Putamen (tissue), 1 donor: ENCODE measurements around the gene TNFRSF12A.
A peak's percentile ranks its signal among the peaks of the same experiment; 100 is the strongest.

ENCODE experiments used
- DNase-seq: peaks from one replicate; pipeline ENCODE4 v3.0.0-alpha.2; 2016; ENCODE audit warnings: low spot score

Gene TNFRSF12A, protein sequence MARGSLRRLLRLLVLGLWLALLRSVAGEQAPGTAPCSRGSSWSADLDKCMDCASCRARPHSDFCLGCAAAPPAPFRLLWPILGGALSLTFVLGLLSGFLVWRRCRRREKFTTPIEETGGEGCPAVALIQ

DNA sequence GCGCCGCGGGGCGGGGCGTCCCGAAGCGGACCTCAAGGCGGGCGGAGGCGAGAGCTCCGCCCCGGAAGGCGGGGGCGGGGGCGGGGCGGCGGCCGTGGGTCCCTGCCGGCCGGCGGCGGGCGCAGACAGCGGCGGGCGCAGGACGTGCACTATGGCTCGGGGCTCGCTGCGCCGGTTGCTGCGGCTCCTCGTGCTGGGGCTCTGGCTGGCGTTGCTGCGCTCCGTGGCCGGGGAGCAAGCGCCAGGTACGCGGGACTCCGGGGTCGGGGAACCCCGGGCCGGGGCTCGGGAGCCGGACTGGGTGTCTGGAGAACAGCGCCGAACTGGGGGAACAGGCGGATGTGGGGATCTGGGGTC is at the start of gene TNFRSF12A:
TNFRSF12A (plus strand) TSS at position 122 of the 357 bp plus-strand sequence; CDS start at position 152, 30 bp downstream.
- no peak for DNase-seq

DNA sequence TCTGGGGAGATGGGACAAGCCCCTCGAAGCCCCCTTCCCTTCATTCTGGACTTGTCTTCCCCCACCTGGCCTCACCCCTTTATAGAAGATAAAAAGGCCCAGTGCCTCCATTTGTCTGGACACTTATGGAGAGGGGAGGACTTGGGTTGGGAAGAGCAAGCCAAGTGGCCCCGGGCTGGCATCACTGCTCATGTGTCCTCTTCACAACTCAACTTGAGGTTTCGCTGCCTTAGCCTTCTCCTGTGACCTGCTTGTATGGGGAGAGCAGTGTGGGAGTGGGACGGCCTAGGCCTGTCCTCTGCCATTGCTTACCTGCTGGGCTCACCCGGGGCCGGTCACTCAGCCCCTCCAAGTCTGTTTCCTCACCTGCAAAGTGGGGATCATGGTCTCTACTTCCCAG is 49.6 kb upstream of the TNFRSF12A start:
- DNase-seq: no peak

DNA sequence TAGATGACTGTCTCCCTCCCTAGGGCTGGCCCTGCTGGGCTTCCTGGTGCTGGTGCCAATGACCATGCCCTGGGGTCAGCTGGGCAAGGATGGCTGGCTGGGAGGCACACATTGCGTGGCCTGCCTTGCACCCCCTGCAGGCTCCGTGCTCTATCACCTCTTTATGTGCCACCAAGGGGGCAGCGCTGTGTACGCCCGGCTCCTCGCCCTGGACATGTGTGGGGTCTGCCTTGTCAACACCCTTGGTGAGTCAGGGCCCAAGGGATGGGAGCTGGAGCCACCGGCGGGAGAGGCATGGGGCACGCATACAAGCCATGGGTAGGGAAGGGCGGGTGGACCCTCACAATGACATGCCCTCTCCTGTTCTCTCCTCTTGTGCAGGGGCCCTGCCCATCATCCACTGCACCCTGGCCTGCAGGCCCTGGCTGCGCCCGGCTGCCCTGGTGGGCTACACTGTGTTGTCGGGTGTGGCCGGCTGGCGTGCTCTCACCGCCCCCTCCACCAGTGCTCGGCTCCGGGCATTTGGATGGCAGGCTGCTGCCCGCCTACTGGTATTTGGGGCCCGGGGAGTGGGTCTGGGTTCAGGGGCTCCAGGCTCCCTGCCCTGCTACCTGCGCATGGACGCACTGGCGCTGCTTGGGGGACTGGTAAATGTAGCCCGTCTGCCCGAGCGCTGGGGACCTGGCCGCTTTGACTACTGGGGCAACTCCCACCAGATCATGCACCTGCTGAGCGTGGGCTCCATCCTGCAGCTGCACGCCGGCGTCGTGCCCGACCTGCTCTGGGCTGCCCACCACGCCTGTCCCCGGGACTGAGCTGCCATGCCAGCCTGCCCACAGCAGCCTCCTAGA is 48.8 kb upstream of the TNFRSF12A start:
- no peak for DNase-seq

DNA sequence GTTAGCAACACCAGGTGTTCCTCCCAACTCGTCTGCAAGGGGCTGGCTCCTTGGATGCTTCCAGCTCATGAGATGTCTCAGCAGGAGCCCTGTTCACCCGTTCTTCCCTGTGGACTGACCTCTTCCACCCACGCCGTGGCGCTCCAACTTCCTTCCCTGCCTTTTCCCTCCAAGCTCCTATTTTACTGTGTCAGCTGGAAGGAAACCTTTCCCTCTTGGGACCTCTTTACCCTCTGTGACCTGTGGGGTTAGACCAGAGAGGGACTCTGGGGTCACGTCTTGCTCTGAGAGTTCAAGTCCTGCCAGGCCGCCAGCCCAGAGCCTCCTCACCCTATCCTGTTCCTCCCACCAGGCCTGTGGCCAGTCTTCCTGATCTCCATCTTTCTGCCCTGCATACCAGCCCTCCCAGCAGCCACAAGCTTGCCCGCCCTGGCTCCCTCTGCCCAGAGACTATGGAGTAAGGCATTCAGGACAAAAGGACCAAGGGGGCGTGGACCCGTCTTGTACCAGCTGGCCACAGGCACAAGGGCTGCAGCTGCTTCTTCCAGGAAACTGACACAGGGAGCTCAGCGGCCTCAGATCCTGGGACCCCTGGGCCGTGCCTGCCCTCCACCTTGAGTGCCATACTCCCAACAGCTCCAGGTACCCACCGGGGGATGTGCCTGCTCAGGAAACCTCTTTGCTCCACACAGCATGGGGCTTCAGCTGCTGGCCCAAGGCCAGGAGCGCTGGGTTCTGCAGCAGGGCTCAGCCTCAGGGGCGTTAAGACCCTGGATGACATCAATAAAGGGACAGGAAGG is 48.0 kb upstream of the TNFRSF12A start:
- no peak for DNase-seq

DNA sequence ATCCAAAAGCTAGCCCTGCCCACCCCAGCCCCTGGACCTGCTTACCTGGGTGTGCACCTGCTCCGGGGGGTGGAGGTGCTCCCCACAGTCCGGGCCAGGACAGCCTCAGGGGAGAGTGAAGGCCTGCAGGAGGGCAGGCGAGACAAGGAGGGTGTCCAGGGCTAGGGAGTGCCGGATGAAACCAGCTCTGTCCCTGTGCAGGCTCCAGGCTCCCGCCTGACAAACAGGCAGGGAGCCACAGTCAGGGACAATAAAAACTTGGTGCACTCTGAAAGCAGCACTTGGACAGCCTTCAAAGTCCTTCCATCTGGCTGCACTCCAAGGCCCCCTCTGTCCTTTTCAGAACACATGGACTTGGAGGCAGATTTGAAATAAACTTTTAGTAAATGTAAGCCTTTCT is 47.1 kb upstream of the TNFRSF12A start:
- DNase-seq: peak; percentile 63

DNA sequence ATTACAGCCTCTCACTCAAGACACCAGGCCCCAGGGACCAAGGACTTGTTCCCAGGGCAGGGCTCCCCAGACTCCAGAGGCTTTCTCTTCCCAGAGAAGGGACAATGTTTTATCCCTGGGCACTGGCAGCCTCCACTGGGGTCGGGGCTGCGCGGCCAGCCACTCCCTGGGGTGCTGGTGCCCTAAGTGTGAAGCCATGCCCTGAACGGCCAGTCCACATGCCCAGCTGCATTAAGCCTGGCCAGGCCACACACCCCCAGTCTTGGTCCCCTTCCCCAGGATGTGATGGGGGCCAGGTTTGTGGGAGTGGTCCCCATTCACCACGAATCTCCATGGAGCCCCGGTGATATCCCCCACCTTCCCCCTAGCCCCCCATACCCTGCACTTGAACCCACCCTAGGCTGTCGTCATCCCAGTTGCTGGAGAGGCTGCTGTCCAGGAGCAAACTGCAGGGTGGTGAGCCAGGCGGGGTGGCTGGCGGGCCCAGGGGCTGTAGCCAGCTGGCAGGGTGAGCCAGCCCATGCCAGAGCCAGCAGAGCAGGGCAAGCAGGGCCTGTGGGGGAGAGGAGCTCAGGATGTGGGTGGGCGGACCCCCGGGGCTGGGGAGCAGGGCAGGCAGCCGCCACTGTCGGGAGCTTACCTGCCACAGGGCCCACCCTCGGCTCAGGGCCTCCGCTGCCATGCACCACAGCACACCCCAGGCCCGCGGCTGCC is 46.4 kb upstream of the TNFRSF12A start:
- DNase-seq: no peak

DNA sequence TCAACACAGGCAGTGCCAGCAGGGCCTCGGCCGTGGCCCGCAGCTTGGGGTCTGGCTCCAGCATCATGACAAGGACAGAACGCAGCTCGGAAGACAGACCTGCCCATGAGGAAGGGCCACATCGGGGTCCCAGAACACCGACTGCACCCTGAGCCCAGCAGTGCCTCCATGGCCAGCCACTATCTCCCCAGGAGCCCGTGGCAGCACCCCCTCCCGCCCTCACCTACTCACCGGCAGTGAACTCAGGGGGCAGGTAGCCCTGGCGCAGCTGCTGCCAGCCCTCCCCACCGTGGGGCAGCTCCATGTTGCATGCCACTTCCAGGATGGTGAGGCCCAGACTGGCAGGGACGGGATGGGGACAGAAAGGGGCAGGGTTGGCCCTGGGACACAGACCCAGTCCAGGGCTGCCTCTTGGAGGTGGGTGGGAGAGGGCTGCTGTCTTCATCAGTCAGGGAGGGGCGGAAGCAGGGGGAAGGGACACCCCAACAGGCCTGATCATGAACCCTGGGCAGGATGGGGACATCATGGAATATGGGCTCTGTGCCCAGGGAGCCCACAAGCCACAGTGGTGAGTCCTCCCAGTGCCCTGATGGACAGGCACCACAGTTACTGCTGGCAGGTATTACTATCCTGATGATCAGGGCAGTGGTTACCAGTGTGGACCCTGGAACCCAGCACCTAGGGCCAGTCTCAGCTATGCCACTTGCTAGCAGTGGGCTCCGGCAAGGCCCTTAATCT is 45.7 kb upstream of the TNFRSF12A start:
- no peak for DNase-seq

DNA sequence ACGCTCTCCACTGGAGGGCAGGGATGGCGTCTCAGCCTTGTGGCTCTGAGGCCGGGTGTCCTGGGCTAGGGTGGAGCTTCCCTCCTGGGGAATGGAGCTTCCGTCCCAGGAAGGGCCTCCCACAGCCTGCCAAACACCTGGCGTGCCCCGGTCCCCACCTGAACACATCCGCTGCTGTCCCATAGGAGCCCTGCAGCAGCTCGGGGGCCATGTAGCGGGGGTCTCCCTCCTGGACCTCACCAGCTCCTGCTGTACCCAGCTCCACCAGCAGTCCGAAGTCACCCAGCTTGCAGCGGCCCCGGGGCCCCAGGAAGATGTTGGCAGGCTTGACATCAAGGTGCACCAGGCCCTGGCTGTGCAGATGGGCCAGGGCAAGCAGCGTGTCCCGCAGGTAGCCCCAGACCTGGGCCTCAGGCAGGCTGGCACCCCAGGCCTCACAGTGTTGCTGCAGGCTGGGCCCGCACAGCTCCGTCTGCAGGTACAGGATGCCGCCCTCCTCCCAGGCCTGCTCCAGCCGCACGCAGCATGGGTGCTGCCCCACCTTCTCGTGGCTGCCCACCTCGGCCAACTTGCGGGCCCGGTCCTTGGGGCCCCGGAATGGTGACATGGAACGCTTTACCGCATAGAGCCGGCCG is 44.9 kb upstream of the TNFRSF12A start:
- DNase-seq: no peak

DNA sequence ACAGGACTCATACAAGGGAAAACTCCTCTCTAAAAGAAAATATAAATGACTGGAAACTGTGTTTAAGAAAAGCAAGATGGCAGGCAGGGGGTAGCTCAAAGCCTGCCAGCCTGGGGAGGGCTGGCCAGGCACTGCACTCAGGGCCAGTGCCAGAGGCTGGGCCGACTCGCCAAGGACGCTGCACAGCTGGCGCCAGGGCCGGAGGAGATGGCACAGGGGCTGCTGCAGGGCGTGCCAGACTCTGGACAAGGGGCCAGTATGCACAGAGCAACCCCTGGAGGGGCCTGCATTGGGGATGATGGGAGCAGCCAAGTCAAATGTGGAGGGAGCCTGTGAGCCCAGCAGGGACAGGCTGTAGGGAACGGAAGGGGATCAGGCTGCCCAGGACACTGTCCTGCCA is 44.0 kb upstream of the TNFRSF12A start:
- no peak for DNase-seq

DNA sequence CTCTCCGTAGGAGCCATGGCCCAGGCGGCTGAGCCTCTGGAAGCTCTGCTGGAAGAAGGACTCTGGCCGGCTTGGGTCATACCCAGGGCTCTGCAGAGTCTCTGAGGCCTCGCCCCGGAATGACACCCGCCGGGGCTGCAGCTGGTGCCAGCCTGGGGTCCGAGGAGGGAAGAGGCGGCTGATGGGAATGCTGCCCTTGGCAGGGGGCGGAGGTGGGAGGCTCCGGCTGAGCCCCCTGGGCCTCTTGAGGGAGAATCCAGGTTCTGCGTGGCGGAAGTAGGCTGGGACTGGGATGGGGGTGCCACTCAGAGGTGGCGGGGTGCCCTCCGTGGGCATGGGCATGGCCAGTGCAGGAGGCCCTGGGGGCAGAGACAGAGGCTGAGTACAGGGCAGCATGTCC is 43.5 kb upstream of the TNFRSF12A start:
- DNase-seq: no peak

DNA sequence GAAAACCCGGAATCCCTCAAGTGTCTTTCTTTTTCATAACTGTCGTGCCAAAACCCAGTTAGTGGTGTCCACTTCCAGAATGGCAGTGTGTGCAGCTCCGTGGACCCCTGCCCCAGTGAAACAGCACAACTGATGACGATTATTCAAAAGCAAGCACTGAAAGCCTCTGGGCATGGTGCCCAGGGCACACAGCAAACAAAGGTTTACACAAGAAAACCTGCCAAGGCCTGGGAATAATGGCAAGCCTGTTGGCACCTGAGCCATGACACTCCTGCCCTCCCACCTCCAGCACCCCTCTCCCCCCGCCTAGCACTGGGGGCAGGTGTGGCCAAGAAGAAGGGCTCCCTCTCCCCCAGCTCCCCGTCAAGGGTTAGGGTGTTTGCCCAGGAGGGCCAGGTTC is 42.7 kb upstream of the TNFRSF12A start:
- no peak for DNase-seq

DNA sequence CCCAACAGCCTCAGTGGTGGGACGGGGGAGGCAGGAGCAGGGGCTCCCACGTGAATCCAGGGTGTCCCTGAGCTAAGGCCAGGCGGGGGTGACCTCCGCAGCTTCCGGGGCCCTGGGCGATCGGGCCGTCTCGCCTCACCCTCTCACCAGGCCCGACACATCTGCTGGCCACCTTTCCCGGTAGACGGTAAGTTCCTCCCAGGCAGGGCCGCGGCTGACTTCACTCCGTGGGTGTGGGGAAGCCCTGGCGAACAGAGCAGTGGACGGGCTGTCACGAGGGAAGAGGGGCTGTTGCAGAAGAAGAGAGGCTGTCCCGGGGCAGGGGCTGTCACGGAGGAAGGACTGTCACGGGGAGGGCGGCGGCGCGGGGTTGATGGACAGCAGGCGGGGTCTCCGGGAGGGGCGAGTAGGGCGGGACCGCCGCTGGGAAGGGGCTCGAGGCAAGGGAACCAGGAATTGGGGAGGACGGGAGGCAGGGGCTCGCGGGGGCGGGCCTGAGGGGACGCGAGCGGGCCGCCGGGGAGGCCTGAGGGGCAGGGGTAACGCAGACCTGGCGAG is 40.4 kb upstream of the TNFRSF12A start:
- no peak for DNase-seq

DNA sequence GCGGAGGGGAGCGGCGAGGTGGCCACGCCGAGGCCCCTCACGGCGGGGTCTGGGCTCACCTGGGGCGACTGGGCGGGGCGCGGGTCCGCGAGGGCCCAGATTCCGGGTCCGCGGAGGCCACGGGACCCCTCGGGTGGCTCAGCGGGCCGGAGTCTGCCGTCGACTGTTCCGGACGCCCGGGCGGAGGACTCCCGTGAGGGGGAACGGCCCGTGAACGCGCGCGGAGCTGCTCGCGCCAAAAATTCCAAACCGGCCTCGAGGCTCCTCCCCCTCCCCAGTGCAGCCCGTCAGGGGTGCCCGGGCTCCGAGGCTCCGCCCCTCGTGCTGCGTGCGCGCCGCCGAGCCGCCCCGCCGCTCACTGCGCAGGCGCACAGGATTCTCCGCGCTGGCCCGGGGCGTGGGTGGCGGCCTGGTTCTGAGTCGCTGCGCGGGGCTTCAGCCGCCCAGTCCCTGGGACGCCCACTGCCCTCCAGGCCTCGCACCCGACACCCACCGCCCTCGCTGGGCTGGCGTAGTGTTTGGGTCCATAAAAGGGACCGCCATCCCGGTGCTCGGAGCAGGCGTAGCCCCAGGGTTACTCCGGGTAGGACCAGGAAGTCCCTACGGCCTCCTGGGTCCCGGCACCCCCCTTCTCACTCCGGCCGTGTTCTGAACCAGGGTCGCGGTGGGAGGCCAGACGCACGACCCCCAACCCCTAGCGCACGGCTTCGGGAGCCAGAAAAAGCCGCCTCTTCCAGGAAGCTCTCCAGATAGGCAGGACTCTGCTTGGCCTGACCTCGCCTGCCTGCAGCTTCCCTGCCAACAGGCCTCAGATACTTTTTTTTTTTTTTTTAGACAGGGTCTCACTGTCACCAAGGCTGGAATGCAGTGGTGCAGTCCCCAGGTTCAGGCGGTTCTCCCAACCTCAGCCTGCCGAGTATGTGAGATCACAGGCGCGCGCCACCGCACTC is 39.7 kb upstream of the TNFRSF12A start, which contains the start of gene PKMYT1:
PKMYT1 (minus strand) TSS at position 220 of the 950 bp plus-strand sequence. CDS start 789 bp downstream, outside the sequence.
- DNase-seq: peak; percentile 85

DNA sequence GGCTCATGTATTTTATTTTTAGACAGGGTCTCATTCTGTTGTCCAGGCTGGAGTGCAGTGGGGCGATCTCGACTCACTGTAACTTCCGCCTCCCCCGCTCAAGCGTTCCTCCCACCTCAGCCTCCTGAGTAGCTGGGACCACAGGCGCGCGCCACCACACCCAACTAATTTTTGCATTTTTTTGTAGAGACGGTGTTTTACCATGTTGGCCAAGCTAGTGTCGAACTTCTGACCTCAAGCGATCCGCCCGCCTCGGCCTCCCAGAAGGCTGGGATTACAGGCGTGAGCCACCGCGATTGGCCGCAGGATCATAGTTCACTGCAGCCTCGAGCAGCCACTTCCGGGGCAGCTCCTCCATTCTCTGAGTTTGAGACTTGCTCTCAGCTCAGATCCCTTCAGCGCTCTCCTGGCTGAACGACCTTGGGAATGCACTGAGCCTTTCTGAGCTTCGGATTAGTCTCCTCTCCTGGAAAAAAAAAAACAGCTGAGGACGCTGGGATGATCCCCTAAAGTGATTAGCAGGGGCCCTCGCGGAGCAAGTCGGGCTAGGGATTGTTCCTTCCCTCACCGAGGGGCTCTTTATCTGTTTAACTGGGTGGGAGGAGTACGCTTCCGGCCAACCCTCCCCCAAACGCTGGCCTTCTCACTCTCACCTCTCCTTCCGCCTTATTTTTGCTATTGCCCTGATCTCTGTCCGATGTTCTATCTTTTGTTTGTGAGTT is 38.8 kb upstream of the TNFRSF12A start:
- DNase-seq: no peak

DNA sequence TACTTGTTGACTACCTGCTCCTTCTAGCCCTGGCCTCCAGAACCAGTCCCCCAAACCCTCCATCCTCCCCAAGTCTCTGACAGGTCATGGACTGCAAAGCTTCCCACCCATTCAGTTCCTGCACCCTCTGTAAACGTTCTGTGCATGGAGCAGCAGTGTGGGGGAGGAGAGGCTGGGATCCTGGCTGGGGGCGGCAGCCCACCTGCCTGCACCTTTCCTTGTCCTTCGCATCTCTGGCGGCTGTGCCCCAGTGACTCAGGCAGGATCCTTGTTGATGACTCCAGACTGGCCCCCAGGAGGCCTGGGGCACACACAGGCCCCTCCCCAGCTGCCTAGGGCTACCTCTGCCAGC is 38.3 kb upstream of the TNFRSF12A start:
- DNase-seq: no peak

DNA sequence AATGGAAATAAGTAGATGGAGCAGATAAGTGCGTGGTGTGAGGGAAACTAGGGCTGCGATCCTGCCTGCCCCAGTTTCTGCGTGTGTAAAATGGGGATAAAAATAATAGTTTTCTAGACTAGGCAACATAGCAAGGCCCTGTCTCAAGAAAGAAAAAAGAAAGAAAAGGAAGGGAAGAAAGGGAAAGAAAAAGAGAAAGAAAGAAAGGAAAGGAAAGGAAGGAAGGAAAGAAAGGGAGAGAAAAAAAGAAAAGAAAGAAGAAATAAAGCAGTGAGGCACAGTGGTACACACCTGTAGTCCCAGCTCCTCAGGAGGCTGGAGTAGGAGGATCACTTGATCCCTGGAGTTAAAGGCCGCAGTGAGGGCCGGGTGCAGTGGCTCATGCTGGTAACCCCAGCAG is 37.8 kb upstream of the TNFRSF12A start:
- DNase-seq: no peak

DNA sequence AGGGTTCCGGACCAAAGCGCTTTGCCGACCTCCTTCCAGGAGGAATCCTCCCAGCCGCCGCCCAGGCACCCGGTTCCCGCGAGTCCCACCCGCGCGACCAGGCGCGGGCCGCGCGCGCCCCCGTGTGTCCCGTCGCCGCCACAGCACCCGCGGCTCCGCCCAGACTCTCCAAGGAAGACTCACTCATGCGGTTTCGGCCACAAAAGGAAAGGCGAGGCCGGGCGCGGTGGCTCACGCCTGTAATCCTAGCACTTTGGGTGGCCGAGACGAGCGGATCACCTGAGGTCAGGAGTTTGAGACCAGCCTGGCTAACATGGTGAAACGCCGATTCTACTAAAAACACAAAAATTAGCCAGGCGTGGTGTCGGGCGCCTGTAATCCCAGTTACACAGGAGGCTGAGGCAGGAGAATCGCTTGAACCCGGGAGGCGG is 36.4 kb upstream of the TNFRSF12A start:
- DNase-seq: peak; percentile 58

DNA sequence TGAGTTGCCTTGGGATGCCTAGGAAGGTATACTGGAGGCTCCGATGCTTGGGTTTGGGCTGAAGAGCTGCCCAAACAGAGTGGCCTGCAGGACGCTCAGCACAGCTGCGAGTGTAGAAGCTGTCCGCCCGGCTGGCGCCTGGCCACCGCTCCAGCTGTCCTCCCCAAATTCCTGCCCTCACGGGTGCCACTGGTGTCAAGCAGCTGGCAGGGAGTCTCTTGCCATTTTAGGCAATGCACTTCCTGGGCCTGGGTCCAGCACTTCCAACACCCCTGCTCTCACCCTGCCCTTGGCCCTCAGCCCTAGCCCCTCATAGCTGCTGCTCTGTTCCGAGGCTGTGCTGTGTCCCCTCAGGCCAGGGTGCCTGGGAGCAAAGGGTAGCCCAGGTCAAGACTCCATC is 34.7 kb upstream of the TNFRSF12A start:
- no peak for DNase-seq

DNA sequence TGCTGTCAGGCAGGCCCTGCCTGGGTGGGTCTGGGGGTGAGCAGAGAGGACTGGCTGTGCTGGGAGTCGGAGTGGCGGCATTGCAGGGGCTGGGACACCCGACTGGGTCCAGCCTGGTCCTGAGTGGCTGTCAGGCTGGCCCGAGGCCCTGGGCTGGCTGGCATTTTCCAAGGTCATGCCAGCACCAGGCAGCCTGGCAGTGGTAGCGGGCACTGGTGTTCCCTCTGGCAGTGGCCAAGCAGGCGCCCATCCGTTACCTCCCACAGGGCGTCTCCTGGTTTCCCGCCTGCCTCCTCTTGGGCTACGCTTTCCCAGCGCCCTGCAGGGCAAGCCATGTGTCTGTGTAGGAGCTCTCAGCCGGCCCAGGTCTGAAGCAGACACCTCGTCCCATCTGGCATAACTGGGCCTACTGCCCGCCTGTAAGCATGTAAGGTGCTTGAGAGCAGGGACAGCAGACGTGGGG is 34.2 kb upstream of the TNFRSF12A start:
- DNase-seq: no peak
